ENCODE measurements around the gene TAS1R2. TPM values are rescaled to one million over a fixed set of nuclear protein-coding genes. Genes with fewer than 3 reads are reported as not detected.

Gene TAS1R2
- total and polyA plus RNA-seq, 12 donors, result not detected

GRCh38 chr1:18901147-18901951, 41.9 kb upstream of the TAS1R2 start:
- peak overlapping the region in 2 of 4 donors; percentile 44 to 94 for H3K4me3 ChIP-seq
- H3K9me3 ChIP-seq (replicated peaks in 1 of 3), result no peaks in the 10 kb centered on the region
- peaks cover 0 to 4% of the 10 kb centered on the region in 2 donors for H3K36me3 ChIP-seq (replicated peaks in 1 of 2)
- no peak for DNase-seq
- peaks cover 10 to 14% of the 10 kb centered on the region in 2 donors for H3K4me1 ChIP-seq (replicated peaks in 1 of 2)
- WGBS, 4 donors, result 36 to 54% (median 45%) methylated on average over 8 to 9 of the region's 9 CpGs
- intact Hi-C loops (cut with DNase I), result no loop called here
- H3K27ac ChIP-seq, result no peak overlapping the region
- TF ChIP-seq POLR2A (IDR thresholded peaks at IDR 0.05) (no peak), CTCF (IDR thresholded peaks at IDR 0.05) (no peak)
- no peaks in the 10 kb centered on the region for H3K27me3 ChIP-seq

- intact Hi-C loops (cut with DNase I), result no loop called here
- Histone ChIP-seq H3K4me1 (replicated peaks in 1 of 2) (peaks cover 10 to 16% of the 10 kb centered on the region in 2 donors), H3K4me3 (no peak overlapping the region), H3K27me3 (no peaks in the 10 kb centered on the region), H3K9me3 (replicated peaks in 1 of 3) (no peaks in the 10 kb centered on the region), H3K27ac (no peak overlapping the region), H3K36me3 (replicated peaks in 1 of 2) (no peaks in the 10 kb centered on the region)
- TF ChIP-seq POLR2A (IDR thresholded peaks at IDR 0.05) (no peak), CTCF (IDR thresholded peaks at IDR 0.05) (no peak)
- 79 to 87% (median 85%) methylated on average over 9 to 10 of the region's 10 CpGs for WGBS, 4 donors
- no peak for DNase-seq
Observed at GRCh38 chr1:18900303-18900841, 40.9 kb upstream of the TAS1R2 start.

- no peak for DNase-seq
- Histone ChIP-seq H3K27me3 (no peaks in the 10 kb centered on the region), H3K36me3 (replicated peaks in 1 of 2) (no peaks in the 10 kb centered on the region), H3K27ac (peak overlapping the region in 1 of 5 donors; percentile 39), H3K9me3 (replicated peaks in 1 of 3) (no peaks in the 10 kb centered on the region), H3K4me3 (no peak overlapping the region), H3K4me1 (replicated peaks in 1 of 2) (peaks cover 10 to 25% of the 10 kb centered on the region in 2 donors)
- TF ChIP-seq POLR2A (IDR thresholded peaks at IDR 0.05) (no peak), CTCF (IDR thresholded peaks at IDR 0.05) (no peak)
- intact Hi-C loops (cut with DNase I), result no loop called here
- 77 to 82% (median 80%) methylated on average over 4 of the region's 4 CpGs for WGBS, 4 donors
Observed at GRCh38 chr1:18899363-18900049, 40.0 kb upstream of the TAS1R2 start.

GRCh38 chr1:18898567-18898966, 39.1 kb upstream of the TAS1R2 start:
- intact Hi-C loops (cut with DNase I), result no loop called here
- 92 to 95% (median 94%) methylated on average over 8 of the region's 8 CpGs for WGBS, 4 donors

More at GRCh38 chr1:18898567-18898966, 39.1 kb upstream of the TAS1R2 start:
- Histone ChIP-seq H3K4me3 (no peak overlapping the region), H3K4me1 (replicated peaks in 1 of 2) (peaks cover 10 to 29% of the 10 kb centered on the region in 2 donors), H3K9me3 (replicated peaks in 1 of 3) (no peaks in the 10 kb centered on the region), H3K36me3 (replicated peaks in 1 of 2) (no peaks in the 10 kb centered on the region), H3K27me3 (no peaks in the 10 kb centered on the region), H3K27ac (no peak overlapping the region)
- TF ChIP-seq POLR2A (IDR thresholded peaks at IDR 0.05), result no peak
- no peak for TF ChIP-seq CTCF (IDR thresholded peaks at IDR 0.05)
- no peak for DNase-seq

Data from adrenal gland (tissue), 12 donors.